HepG2 (cell line): ENCODE data around the gene SOX13. TPM values are rescaled to one million over a fixed set of nuclear protein-coding genes. Genes with fewer than 3 reads are reported as not detected.

ENCODE experiments used
- AGO2 ChIP-seq: fragments of 200-400 bp; formaldehyde crosslinking; optimal IDR thresholded peaks from 2 replicates; pipeline ENCODE3; 2017; ENCODE audit warnings: mild to moderate bottlenecking, low read depth, low read length, moderate library complexity
- CEBPG ChIP-seq: IDR thresholded peaks from 2 replicates; pipeline ENCODE4 v1.6.1; 2016
- ETS1 ChIP-seq: sonication (generic); formaldehyde crosslinking; IDR thresholded peaks from 2 replicates; pipeline ENCODE4 v1.4.0; 2020; ENCODE audit warnings: missing genetic modification reagents
- KLF11 ChIP-seq: IDR thresholded peaks from 2 replicates; pipeline ENCODE4 v1.6.1; 2016; ENCODE audit warnings: missing compliant biosample characterization
- KMT2B ChIP-seq: IDR thresholded peaks from 2 replicates; pipeline ENCODE4 v1.6.1; 2016; ENCODE audit warnings: missing genetic modification reagents, missing compliant biosample characterization
- MATR3 ChIP-seq: sonication (generic); formaldehyde crosslinking; IDR thresholded peaks from 2 replicates; pipeline ENCODE4 v1.4.0; 2020; ENCODE audit warnings: missing genetic modification reagents
- POGK ChIP-seq: sonication (generic); formaldehyde crosslinking; conservative IDR thresholded peaks from 2 replicates; pipeline ENCODE4 v1.8.0; 2022; ENCODE audit warnings: mild to moderate bottlenecking, moderate library complexity, missing genetic modification reagents
- RORA ChIP-seq: sonication (generic); formaldehyde crosslinking; IDR thresholded peaks from 2 replicates; pipeline ENCODE4 v1.5.0; 2020; ENCODE audit warnings: mild to moderate bottlenecking, missing genetic modification reagents, moderate library complexity
- SIN3A ChIP-seq: IDR thresholded peaks from 2 replicates; pipeline ENCODE4 v1.6.1; 2011; ENCODE audit warnings: low read depth, mild to moderate bottlenecking, control low read depth, low read length, borderline replicate concordance
- SIX4 ChIP-seq: sonication (generic); formaldehyde crosslinking; IDR thresholded peaks from 2 replicates; pipeline ENCODE4 v1.4.0; 2020; ENCODE audit warnings: missing genetic modification reagents
- SMAD3 ChIP-seq: sonication (generic); formaldehyde crosslinking; IDR thresholded peaks from 2 replicates; pipeline ENCODE4 v1.4.0; 2020; ENCODE audit warnings: missing genetic modification reagents
- SNAPC2 ChIP-seq: sonication (generic); formaldehyde crosslinking; IDR thresholded peaks from 2 replicates; pipeline ENCODE4 v1.8.1; 2022; ENCODE audit warnings: mild to moderate bottlenecking, missing genetic modification reagents
- TAF1 ChIP-seq: sonication (generic); formaldehyde crosslinking; IDR thresholded peaks from 2 replicates; pipeline ENCODE4 v1.4.0; 2020; ENCODE audit warnings: missing genetic modification reagents
- TCF12 ChIP-seq, 2 experiments: fragments of 450-650 bp in 1 of 2; sonication (generic) in 1 of 2; formaldehyde crosslinking in 1 of 2; IDR thresholded peaks; 2 replicates each; pipeline versions ENCODE4 v1.6.1 to v1.8.0; 2017 to 2022; ENCODE audit warnings: antibody characterized with exemption in 1 of 2, mild to moderate bottlenecking in 1 of 2, missing genetic modification reagents in 1 of 2, moderate library complexity in 1 of 2
- TOPORS ChIP-seq: sonication (generic); formaldehyde crosslinking; IDR thresholded peaks from 2 replicates; pipeline ENCODE4 v1.8.0; 2023; ENCODE audit warnings: mild to moderate bottlenecking, missing genetic modification reagents
- ZBTB1 ChIP-seq: sonication (generic); formaldehyde crosslinking; IDR thresholded peaks from 2 replicates; pipeline ENCODE4 v1.4.0; 2020; ENCODE audit warnings: missing genetic modification reagents, borderline replicate concordance
- ZFP36 ChIP-seq: fragments of 150-350 bp; IDR thresholded peaks from 2 replicates; pipeline ENCODE4 v1.6.1; 2018; ENCODE audit warnings: borderline replicate concordance, low read length, low read depth; ENCODE audit not compliant: partially characterized antibody
- ZFP37 ChIP-seq: sonication (generic); formaldehyde crosslinking; IDR thresholded peaks from 2 replicates; pipeline ENCODE4 v1.4.0; 2020; ENCODE audit warnings: missing genetic modification reagents, borderline replicate concordance
- ZFY ChIP-seq: sonication (generic); formaldehyde crosslinking; IDR thresholded peaks from 2 replicates; pipeline ENCODE4 v1.4.0; 2020; ENCODE audit warnings: missing genetic modification reagents
- ZMAT3 ChIP-seq: sonication (generic); formaldehyde crosslinking; conservative IDR thresholded peaks from 2 replicates; pipeline ENCODE4 v1.7.0; 2021; ENCODE audit warnings: missing genetic modification reagents
- ZNF543 ChIP-seq: sonication (generic); formaldehyde crosslinking; IDR thresholded peaks from 2 replicates; pipeline ENCODE4 v1.4.0; 2020; ENCODE audit warnings: mild to moderate bottlenecking, missing genetic modification reagents
- ZNF564 ChIP-seq: sonication (generic); formaldehyde crosslinking; IDR thresholded peaks from 2 replicates; pipeline ENCODE4 v1.8.1; 2023; ENCODE audit warnings: mild to moderate bottlenecking, missing genetic modification reagents
- ZNF629 ChIP-seq: sonication (generic); formaldehyde crosslinking; conservative IDR thresholded peaks from 2 replicates; pipeline ENCODE4 v1.5.0; 2020; ENCODE audit warnings: missing genetic modification reagents
- ZNF644 ChIP-seq: IDR thresholded peaks from 2 replicates; pipeline ENCODE4 v1.6.1; 2016; ENCODE audit warnings: low read depth
- ZNF792 ChIP-seq: IDR thresholded peaks from 2 replicates; pipeline ENCODE4 v1.6.1; 2016
- polyA plus RNA-seq, 8 experiments: library from polyadenylated mRNA; depleted of rRNA in 3 of 8; stranded (reverse) in 7 of 8; unstranded in 1 of 8; fragments of >200 nt; fragmentation: Illumina TruSeq in 4 of 8; extraction: Trizol in 4 of 8; gene quantifications; 2 replicates each; pipeline versions ENCODE4 v1.2.1 to v1.2.3, GENCODE V29; 2011 to 2016; ENCODE audit warnings: low read depth in 4 of 8, missing spikeins in 1 of 8, mixed read lengths in 1 of 8; ENCODE audit not compliant: insufficient read depth in 1 of 8
- total RNA-seq, 5 experiments: library from RNA; depleted of rRNA; stranded (reverse); fragments of >200 nt; fragmentation: Illumina TruSeq; extraction: Trizol; gene quantifications; 2 replicates each; pipeline ENCODE4 v1.2.3, GENCODE V29; 2016; ENCODE audit warnings: low read depth in 1 of 5
- TF ChIP-seq, protein P1 (sequence below): sonication (generic); formaldehyde crosslinking; IDR thresholded peaks from 2 replicates; pipeline ENCODE4 v1.4.0; 2020; ENCODE audit warnings: missing genetic modification reagents; ENCODE audit errors: not compliant biosample characterization
- TF ChIP-seq, protein P2 (sequence below): IDR thresholded peaks from 2 replicates; pipeline ENCODE4 v1.6.1; 2016; ENCODE audit warnings: missing compliant biosample characterization, missing genetic modification reagents, borderline replicate concordance

Gene SOX13
- total and polyA plus RNA-seq, 2 of the 13 experiments (the other 11 are each of a cell fraction or from before 2014, with no cell fraction given) = 13.3 to 15.8 TPM

DNA sequence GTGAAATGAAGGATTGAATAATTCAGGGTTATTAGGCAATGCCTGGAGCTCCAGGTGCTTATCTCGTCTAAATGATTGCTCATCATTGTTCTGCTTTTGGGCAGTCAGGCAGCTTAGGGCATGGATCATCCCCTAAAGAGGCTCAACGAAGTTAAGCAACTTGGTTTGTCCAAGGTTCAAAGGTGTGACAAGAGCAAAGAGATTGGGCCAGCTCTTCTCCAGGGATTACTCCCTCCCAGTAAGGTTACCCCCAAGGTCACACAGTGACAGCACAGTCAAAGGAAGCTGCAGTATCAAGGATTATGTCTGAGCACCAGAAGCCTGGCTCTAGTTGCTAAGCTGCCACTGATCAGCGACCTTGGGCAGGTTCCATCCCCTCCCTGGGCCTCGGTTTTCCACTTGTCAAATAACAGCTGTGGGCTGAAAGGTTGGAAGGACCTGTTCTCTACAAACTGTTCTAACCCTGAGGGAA, 72.2 kb downstream of the SOX13 start (continued):
- TF ChIP-seq TCF12 (IDR thresholded peaks at IDR 0.05) (no peak), TCF12 (CRISPR knock-in tag; IDR thresholded peaks at IDR 0.05) (no peak), ZFY (CRISPR knock-in tag) (no peak), TOPORS (CRISPR knock-in tag) (no peak), SIX4 (peak; percentile 63; the same call in 1 of the 2 replicates), ETS1 (CRISPR knock-in tag) (no peak), ZNF629 (no peak), ZNF543 (CRISPR knock-in tag) (peak; percentile 49; the same call in 1 of the 2 replicates), ZBTB1 (CRISPR knock-in tag) (no peak), SIN3A (0 out of 2 replicates have a peak, but pooled peaks have one; percentile 55), RORA (no peak), SMAD3 (peak; percentile 83; the same call in 1 of the 2 replicates), ZFP37 (CRISPR knock-in tag) (no peak), ZFP36 (no peak), ZMAT3 (no peak; the same call in 1 of the 2 replicates), AGO2 (no peak), ZNF644 (peak; percentile 92), KMT2B (peak; percentile 31; the same call in 1 of the 2 replicates), CEBPG (peak; percentile 98), TAF1 (no peak), ZNF564 (CRISPR knock-in tag) (no peak), KLF11 (CRISPR knock-in tag) (0 out of 2 replicates have a peak, but pooled peaks have one; percentile 54), POGK (CRISPR knock-in tag) (no peak), ZNF792 (CRISPR knock-in tag) (peak; percentile 71; the same call in 1 of the 2 replicates), SNAPC2 (CRISPR knock-in tag) (no peak), MATR3 (CRISPR knock-in tag) (no peak)
- TF ChIP-seq, protein P1, sequence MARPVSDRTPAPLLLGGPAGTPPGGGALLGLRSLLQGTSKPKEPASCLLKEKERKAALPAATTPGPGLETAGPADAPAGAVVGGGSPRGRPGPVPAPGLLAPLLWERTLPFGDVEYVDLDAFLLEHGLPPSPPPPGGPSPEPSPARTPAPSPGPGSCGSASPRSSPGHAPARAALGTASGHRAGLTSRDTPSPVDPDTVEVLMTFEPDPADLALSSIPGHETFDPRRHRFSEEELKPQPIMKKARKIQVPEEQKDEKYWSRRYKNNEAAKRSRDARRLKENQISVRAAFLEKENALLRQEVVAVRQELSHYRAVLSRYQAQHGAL (CRISPR knock-in tag) = no peak
- TF ChIP-seq, protein P2, sequence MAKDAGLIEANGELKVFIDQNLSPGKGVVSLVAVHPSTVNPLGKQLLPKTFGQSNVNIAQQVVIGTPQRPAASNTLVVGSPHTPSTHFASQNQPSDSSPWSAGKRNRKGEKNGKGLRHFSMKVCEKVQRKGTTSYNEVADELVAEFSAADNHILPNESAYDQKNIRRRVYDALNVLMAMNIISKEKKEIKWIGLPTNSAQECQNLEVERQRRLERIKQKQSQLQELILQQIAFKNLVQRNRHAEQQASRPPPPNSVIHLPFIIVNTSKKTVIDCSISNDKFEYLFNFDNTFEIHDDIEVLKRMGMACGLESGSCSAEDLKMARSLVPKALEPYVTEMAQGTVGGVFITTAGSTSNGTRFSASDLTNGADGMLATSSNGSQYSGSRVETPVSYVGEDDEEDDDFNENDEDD (CRISPR knock-in tag) = peak; percentile 38; the same call in 1 of the 2 replicates
